Astrocyte (in vitro differentiated cells and primary cell): Measurements from ENCODE around the gene FAM241B.

Experiments
- EZH2 ChIP-seq: IDR thresholded peaks from 2 replicates; pipeline ENCODE4 v1.6.1; 2012; ENCODE audit warnings: mild to moderate bottlenecking, low read length, inconsistent platforms; ENCODE audit not compliant: insufficient read depth
- TF ChIP-seq, protein P1 (sequence below): IDR thresholded peaks from 2 replicates; pipeline ENCODE4 v1.5.1; 2011; ENCODE audit warnings: low read depth, mild to moderate bottlenecking, inconsistent platforms, low read length, moderate library complexity; ENCODE audit not compliant: insufficient read depth

DNA sequence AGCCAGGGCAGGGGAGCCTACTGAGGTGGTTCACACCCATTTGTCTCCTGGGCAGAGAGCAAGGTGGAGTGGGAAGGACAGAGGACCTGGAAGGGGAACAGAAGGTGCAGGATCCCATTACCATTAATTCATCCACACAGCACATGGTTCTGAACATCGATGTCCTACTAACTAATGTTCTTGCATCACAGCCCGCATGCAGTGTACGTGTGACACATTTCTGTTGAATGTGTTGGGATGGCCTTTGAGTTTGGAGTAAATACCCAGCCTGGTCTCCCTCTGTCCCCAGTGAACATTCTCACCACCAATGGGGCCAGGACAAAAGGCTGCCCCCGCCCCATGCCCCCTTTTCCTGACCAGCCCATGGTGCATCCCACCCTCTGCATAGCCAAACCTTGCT lies 46.3 kb downstream of the FAM241B start:
- TF ChIP-seq, protein P1, sequence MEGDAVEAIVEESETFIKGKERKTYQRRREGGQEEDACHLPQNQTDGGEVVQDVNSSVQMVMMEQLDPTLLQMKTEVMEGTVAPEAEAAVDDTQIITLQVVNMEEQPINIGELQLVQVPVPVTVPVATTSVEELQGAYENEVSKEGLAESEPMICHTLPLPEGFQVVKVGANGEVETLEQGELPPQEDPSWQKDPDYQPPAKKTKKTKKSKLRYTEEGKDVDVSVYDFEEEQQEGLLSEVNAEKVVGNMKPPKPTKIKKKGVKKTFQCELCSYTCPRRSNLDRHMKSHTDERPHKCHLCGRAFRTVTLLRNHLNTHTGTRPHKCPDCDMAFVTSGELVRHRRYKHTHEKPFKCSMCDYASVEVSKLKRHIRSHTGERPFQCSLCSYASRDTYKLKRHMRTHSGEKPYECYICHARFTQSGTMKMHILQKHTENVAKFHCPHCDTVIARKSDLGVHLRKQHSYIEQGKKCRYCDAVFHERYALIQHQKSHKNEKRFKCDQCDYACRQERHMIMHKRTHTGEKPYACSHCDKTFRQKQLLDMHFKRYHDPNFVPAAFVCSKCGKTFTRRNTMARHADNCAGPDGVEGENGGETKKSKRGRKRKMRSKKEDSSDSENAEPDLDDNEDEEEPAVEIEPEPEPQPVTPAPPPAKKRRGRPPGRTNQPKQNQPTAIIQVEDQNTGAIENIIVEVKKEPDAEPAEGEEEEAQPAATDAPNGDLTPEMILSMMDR = no peak
- no peak for TF ChIP-seq EZH2
